Activated T-helper 17 cell treated with anti-CD3 and anti-CD28 coated beads, Interleukin-2, amount 50 U/mL, for 72 hours (primary cell): ENCODE results near the gene DTNBP1. TPM values are rescaled to one million over a fixed set of nuclear protein-coding genes. Genes with fewer than 3 reads are reported as not detected.
A peak's percentile ranks its signal among the peaks of the same experiment; 100 is the strongest.
"Not testable (repeated sequence)": the region's sequence is repeated elsewhere in the genome, so short reads cannot be mapped to it uniquely, and the experiment has no call there.

Experiments
- ATAC-seq: fragments of 150-1000 bp; cut with Tn5 transposase; replicated peaks from 2 replicates; pipeline ENCODE4 v1.10.0; 2021; ENCODE audit warnings: mild to moderate bottlenecking, moderate library complexity
- H3K27ac Mint-ChIP-seq: one replicate; pipeline ENCODE4 v1.8.0; 2022; ENCODE audit warnings: mixed read lengths
- H3K27me3 Mint-ChIP-seq: one replicate; pipeline ENCODE4 v1.8.0; 2022; ENCODE audit warnings: mixed read lengths
- H3K36me3 Mint-ChIP-seq: one replicate; pipeline ENCODE4 v1.8.0; 2022; ENCODE audit warnings: low read depth, mild to moderate bottlenecking, mixed read lengths
- H3K4me1 Mint-ChIP-seq: one replicate; pipeline ENCODE4 v1.8.0; 2022; ENCODE audit warnings: mixed read lengths
- H3K4me3 Mint-ChIP-seq: one replicate; pipeline ENCODE4 v1.8.0; 2022; ENCODE audit warnings: mild to moderate bottlenecking, mixed read lengths
- H3K9me3 Mint-ChIP-seq: one replicate; pipeline ENCODE4 v1.8.0; 2022; ENCODE audit warnings: mixed read lengths
- total RNA-seq, 2 donors: library from RNA; stranded (reverse); gene quantifications; one replicate each; pipeline ENCODE4 v1.2.3, GENCODE V29; 2022

Gene DTNBP1
- total RNA-seq, 2 donors from 2014 or later: 13.8 to 24.8 TPM

- Mint-ChIP-seq H3K36me3 (no peaks in the 10 kb centered on the region), H3K27me3 (peaks cover 4% of the 10 kb centered on the region), H3K4me3 (no peak overlapping the region), H3K4me1 (no peaks in the 10 kb centered on the region), H3K27ac (no peak overlapping the region), H3K9me3 (no peaks in the 10 kb centered on the region)
- no peak for ATAC-seq
Observed at GRCh38 chr6:15677822-15678221, 15.0 kb upstream of the DTNBP1 start.

GRCh38 chr6:15675536-15676220 is 12.8 kb upstream of the DTNBP1 start:
- H3K27me3 Mint-ChIP-seq: no peaks in the 10 kb centered on the region
- no peak overlapping the region for H3K27ac Mint-ChIP-seq
- H3K4me1 Mint-ChIP-seq: no peaks in the 10 kb centered on the region
- H3K4me3 Mint-ChIP-seq: no peak overlapping the region
- no peaks in the 10 kb centered on the region for H3K36me3 Mint-ChIP-seq
- no peak for ATAC-seq
- no peaks in the 10 kb centered on the region for H3K9me3 Mint-ChIP-seq

- peaks cover 4% of the 10 kb centered on the region for H3K27me3 Mint-ChIP-seq
- H3K27ac Mint-ChIP-seq: no peak overlapping the region
- H3K4me3 Mint-ChIP-seq: no peak overlapping the region
- H3K9me3 Mint-ChIP-seq: no peaks in the 10 kb centered on the region
- no peaks in the 10 kb centered on the region for H3K4me1 Mint-ChIP-seq
- no peak for ATAC-seq
- H3K36me3 Mint-ChIP-seq: no peaks in the 10 kb centered on the region
Observed at GRCh38 chr6:15674690-15675386, 12.0 kb upstream of the DTNBP1 start.

GRCh38 chr6:15673666-15674065 is 10.8 kb upstream of the DTNBP1 start:
- Mint-ChIP-seq H3K27ac (no peak overlapping the region), H3K4me1 (no peaks in the 10 kb centered on the region)
- ATAC-seq: no peak

GRCh38 chr6:15672818-15673217 is 10.0 kb upstream of the DTNBP1 start:
- no peaks in the 10 kb centered on the region for H3K4me1 Mint-ChIP-seq
- no peaks in the 10 kb centered on the region for H3K36me3 Mint-ChIP-seq
- no peak overlapping the region for H3K4me3 Mint-ChIP-seq
- no peaks in the 10 kb centered on the region for H3K9me3 Mint-ChIP-seq
- H3K27me3 Mint-ChIP-seq: peaks cover 4% of the 10 kb centered on the region
- no peak for ATAC-seq
- H3K27ac Mint-ChIP-seq: no peak overlapping the region

More at GRCh38 chr6:15673666-15674065, 10.8 kb upstream of the DTNBP1 start:
- Mint-ChIP-seq H3K4me3 (no peak overlapping the region), H3K36me3 (no peaks in the 10 kb centered on the region), H3K9me3 (no peaks in the 10 kb centered on the region), H3K27me3 (peaks cover 4% of the 10 kb centered on the region)

- Mint-ChIP-seq H3K36me3 (no peaks in the 10 kb centered on the region), H3K4me1 (no peaks in the 10 kb centered on the region), H3K27me3 (peaks cover 4% of the 10 kb centered on the region), H3K9me3 (no peaks in the 10 kb centered on the region), H3K27ac (no peak overlapping the region), H3K4me3 (no peak overlapping the region)
- ATAC-seq: no peak
Observed at GRCh38 chr6:15672291-15672690, 9.5 kb upstream of the DTNBP1 start.

GRCh38 chr6:15668918-15669317 is 6.1 kb upstream of the DTNBP1 start:
- Mint-ChIP-seq H3K4me3 (no peak overlapping the region), H3K27me3 (peaks cover 5% of the 10 kb centered on the region), H3K4me1 (no peaks in the 10 kb centered on the region), H3K36me3 (no peaks in the 10 kb centered on the region), H3K9me3 (no peaks in the 10 kb centered on the region), H3K27ac (no peak overlapping the region)
- ATAC-seq: no peak

- not testable (repeated sequence) for ATAC-seq, H3K36me3 Mint-ChIP-seq, H3K9me3 Mint-ChIP-seq, H3K27ac Mint-ChIP-seq, H3K4me1 Mint-ChIP-seq, H3K27me3 Mint-ChIP-seq, H3K4me3 Mint-ChIP-seq
Observed at GRCh38 chr6:15666896-15667295, 4.1 kb upstream of the DTNBP1 start.

GRCh38 chr6:15665237-15665636 is 2.4 kb upstream of the DTNBP1 start:
- Mint-ChIP-seq H3K4me3 (no peak overlapping the region), H3K27me3 (peaks cover 8% of the 10 kb centered on the region), H3K9me3 (no peaks in the 10 kb centered on the region), H3K27ac (no peak overlapping the region), H3K36me3 (peaks cover 1% of the 10 kb centered on the region), H3K4me1 (peaks cover 4% of the 10 kb centered on the region)
- no peak for ATAC-seq

- ATAC-seq: no peak
- peaks cover 4% of the 10 kb centered on the region for H3K36me3 Mint-ChIP-seq
- peaks cover 6% of the 10 kb centered on the region for H3K4me1 Mint-ChIP-seq
- H3K9me3 Mint-ChIP-seq: no peaks in the 10 kb centered on the region
- peaks cover 4% of the 10 kb centered on the region for H3K27me3 Mint-ChIP-seq
- H3K27ac Mint-ChIP-seq: peak overlapping the region; percentile 2
- H3K4me3 Mint-ChIP-seq: peak overlapping the region; percentile 59
Observed at GRCh38 chr6:15663130-15663871, 473 bp upstream of the DTNBP1 start.

- ATAC-seq: no peak
- Mint-ChIP-seq H3K4me3 (peak overlapping the region; percentile 59), H3K27me3 (peaks cover 4% of the 10 kb centered on the region), H3K4me1 (peaks cover 19% of the 10 kb centered on the region), H3K36me3 (peaks cover 4% of the 10 kb centered on the region), H3K27ac (peak overlapping the region; percentile 66), H3K9me3 (no peaks in the 10 kb centered on the region)
Observed at GRCh38 chr6:15661853-15662325, 939 bp downstream of the DTNBP1 start.

- Mint-ChIP-seq H3K4me3 (no peak overlapping the region), H3K4me1 (peaks cover 22% of the 10 kb centered on the region), H3K36me3 (peaks cover 4% of the 10 kb centered on the region), H3K9me3 (no peaks in the 10 kb centered on the region), H3K27ac (no peak overlapping the region), H3K27me3 (peaks cover 4% of the 10 kb centered on the region)
- ATAC-seq: no peak
Observed at GRCh38 chr6:15659181-15659580, 3.6 kb downstream of the DTNBP1 start.

GRCh38 chr6:15658181-15658744 is 4.6 kb downstream of the DTNBP1 start:
- H3K4me1 Mint-ChIP-seq: peaks cover 24% of the 10 kb centered on the region
- no peak overlapping the region for H3K27ac Mint-ChIP-seq
- H3K27me3 Mint-ChIP-seq: no peaks in the 10 kb centered on the region
- ATAC-seq: no peak
- H3K36me3 Mint-ChIP-seq: peaks cover 4% of the 10 kb centered on the region
- no peak overlapping the region for H3K4me3 Mint-ChIP-seq
- H3K9me3 Mint-ChIP-seq: no peaks in the 10 kb centered on the region

GRCh38 chr6:15657290-15657689 is 5.5 kb downstream of the DTNBP1 start:
- no peak overlapping the region for H3K4me3 Mint-ChIP-seq
- H3K27ac Mint-ChIP-seq: no peak overlapping the region
- peaks cover 10% of the 10 kb centered on the region for H3K36me3 Mint-ChIP-seq
- no peak for ATAC-seq
- peaks cover 24% of the 10 kb centered on the region for H3K4me1 Mint-ChIP-seq
- H3K27me3 Mint-ChIP-seq: no peaks in the 10 kb centered on the region
- no peaks in the 10 kb centered on the region for H3K9me3 Mint-ChIP-seq
